ENCODE measurements around the gene IQCK.

GRCh38 chr16:19844945-19845641 lies 127.0 kb downstream of the IQCK start:
- TF ChIP-seq CTCF (conservative IDR thresholded peaks at IDR 0.05 in 1 of 2, IDR thresholded peaks at IDR 0.05 in 1 of 2; ENCODE audit: low read depth in 1 of 2, low read length in 2 of 2) (no peak), EZH2 (IDR thresholded peaks at IDR 0.05; ENCODE audit: low read length, missing control alignments) (no peak)

Measured in fibroblast of lung (primary cell).